Smooth muscle cell (in vitro differentiated cells): ENCODE data around the gene ARMC9. TPM values are rescaled to one million over a fixed set of nuclear protein-coding genes. Genes with fewer than 3 reads are reported as not detected.

Experiments used
- DNase-seq: peaks from one replicate; lab custom pipeline; 2025; ENCODE audit not compliant: unreplicated experiment; lab: John Stamatoyannopoulos, UW
- H2AFZ ChIP-seq: fragments of 200-600 bp; sonication (generic); 2 replicates; pipeline ENCODE4 v1.6.0; 2016; ENCODE audit warnings: antibody characterized with exemption, low read depth, mild to moderate bottlenecking
- H3F3A ChIP-seq: fragments of 200-600 bp; sonication (generic); 2 replicates; pipeline ENCODE4 v1.6.0; 2017; ENCODE audit warnings: antibody characterized with exemption, low read depth
- H3K27ac ChIP-seq: fragments of 200-600 bp; sonication (generic); 2 replicates; pipeline ENCODE4 v1.5.1; 2016; ENCODE audit warnings: low read depth, mild to moderate bottlenecking
- H3K27me3 ChIP-seq: fragments of 200-600 bp; sonication (generic); 2 replicates; pipeline ENCODE4 v1.6.1; 2016; ENCODE audit warnings: low read depth, mild to moderate bottlenecking
- H3K36me3 ChIP-seq: fragments of 200-600 bp; sonication (generic); 2 replicates; pipeline ENCODE4 v1.5.1; 2016; ENCODE audit warnings: low read depth
- H3K4me1 ChIP-seq: fragments of 200-600 bp; sonication (generic); 2 replicates; pipeline ENCODE4 v1.5.1; 2016; ENCODE audit warnings: low read depth
- H3K4me2 ChIP-seq: fragments of 200-600 bp; sonication (generic); 2 replicates; pipeline ENCODE4 v1.6.0; 2016; ENCODE audit warnings: mild to moderate bottlenecking
- H3K4me3 ChIP-seq: fragments of 200-600 bp; sonication (generic); 2 replicates; pipeline ENCODE4 v1.5.1; 2016; ENCODE audit warnings: mild to moderate bottlenecking
- H3K79me2 ChIP-seq: fragments of 200-600 bp; sonication (generic); 2 replicates; pipeline ENCODE4 v1.6.0; 2016; ENCODE audit warnings: low read depth, mild to moderate bottlenecking
- H3K9ac ChIP-seq: fragments of 200-600 bp; sonication (generic); 2 replicates; pipeline ENCODE4 v1.6.0; 2016; ENCODE audit warnings: low read depth
- H3K9me3 ChIP-seq: fragments of 200-600 bp; sonication (generic); replicated peaks from 2 replicates; pipeline ENCODE4 v1.5.1; 2016; ENCODE audit warnings: low read depth
- H4K20me1 ChIP-seq: fragments of 200-600 bp; sonication (generic); 2 replicates; pipeline ENCODE4 v1.6.0; 2016; ENCODE audit warnings: low read depth
- CTCF ChIP-seq: fragments of 200-600 bp; sonication (generic); IDR thresholded peaks from 2 replicates; pipeline ENCODE4 v1.5.1; 2017; ENCODE audit warnings: borderline replicate concordance, mild to moderate bottlenecking, antibody characterized with exemption; ENCODE audit not compliant: insufficient read depth, poor library complexity, severe bottlenecking
- WGBS: methylation state at CpG from one replicate; pipeline ENCODE4 v1.1.7; 2016; ENCODE audit warnings: low lambda C conversion rate; 5-methylcytosine and 5-hydroxymethylcytosine counted together
- polyA plus RNA-seq: library from polyadenylated mRNA; unstranded; fragments of >200 nt; fragmentation: Nextera tagmentation; extraction: Ambion mirVana; gene quantifications from 2 replicates; pipeline ENCODE4 v1.2.1, GENCODE V29; 2016
- total RNA-seq: library from RNA; depleted of rRNA; stranded (reverse); fragments of >200 nt; gene quantifications from 2 replicates; pipeline ENCODE4 v1.2.3, GENCODE V29; 2014

Gene ARMC9
- total and polyA plus RNA-seq, 2 experiments from 2014 or later: 34.7 to 51.0 TPM

- no peak overlapping the region for H3K4me2 ChIP-seq
- H3K9me3 ChIP-seq: no peaks in the 10 kb centered on the region
- no peaks in the 10 kb centered on the region for H3K4me1 ChIP-seq
- H4K20me1 ChIP-seq: no peaks in the 10 kb centered on the region
- H3K36me3 ChIP-seq: no peaks in the 10 kb centered on the region
- no peak overlapping the region for H3K27ac ChIP-seq
- no peak overlapping the region for H3K9ac ChIP-seq
- no peak for TF ChIP-seq CTCF
- H2AFZ ChIP-seq: no peak overlapping the region
- WGBS: 37% methylated on average over 8 of the region's 8 CpGs
- DNase-seq: no peak
- H3K79me2 ChIP-seq: no peaks in the 10 kb centered on the region
- peaks cover 15% of the 10 kb centered on the region for H3K27me3 ChIP-seq
- no peak overlapping the region for H3K4me3 ChIP-seq
- H3F3A ChIP-seq: no peaks in the 10 kb centered on the region
Measured at GRCh38 chr2:231376857-231377256, 178.4 kb downstream of the ARMC9 start.

GRCh38 chr2:231378026-231378722 is 179.7 kb downstream of the ARMC9 start:
- no peaks in the 10 kb centered on the region for H3F3A ChIP-seq
- H3K4me2 ChIP-seq: no peak overlapping the region
- 75% methylated on average over 13 of the region's 13 CpGs for WGBS

GRCh38 chr2:231379266-231380215 is 181.1 kb downstream of the ARMC9 start:
- DNase-seq: no peak
- no peak overlapping the region for H2AFZ ChIP-seq
- H3F3A ChIP-seq: no peaks in the 10 kb centered on the region
- no peaks in the 10 kb centered on the region for H3K36me3 ChIP-seq
- H3K27me3 ChIP-seq: peaks cover 15% of the 10 kb centered on the region
- H3K4me3 ChIP-seq: no peak overlapping the region
- no peak overlapping the region for H3K27ac ChIP-seq
- H3K4me1 ChIP-seq: no peaks in the 10 kb centered on the region
- no peak overlapping the region for H3K4me2 ChIP-seq
- H3K79me2 ChIP-seq: no peaks in the 10 kb centered on the region
- no peaks in the 10 kb centered on the region for H4K20me1 ChIP-seq
- no peaks in the 10 kb centered on the region for H3K9me3 ChIP-seq
- TF ChIP-seq CTCF: no peak
- 91% methylated on average over 19 of the region's 21 CpGs for WGBS
- H3K9ac ChIP-seq: no peak overlapping the region

More at GRCh38 chr2:231378026-231378722, 179.7 kb downstream of the ARMC9 start:
- H2AFZ ChIP-seq: no peak overlapping the region
- no peak overlapping the region for H3K9ac ChIP-seq
- peaks cover 15% of the 10 kb centered on the region for H3K27me3 ChIP-seq
- no peak overlapping the region for H3K4me3 ChIP-seq
- DNase-seq: no peak
- H4K20me1 ChIP-seq: no peaks in the 10 kb centered on the region
- no peaks in the 10 kb centered on the region for H3K36me3 ChIP-seq
- H3K4me1 ChIP-seq: no peaks in the 10 kb centered on the region
- TF ChIP-seq CTCF: no peak
- no peaks in the 10 kb centered on the region for H3K79me2 ChIP-seq
- no peaks in the 10 kb centered on the region for H3K9me3 ChIP-seq
- no peak overlapping the region for H3K27ac ChIP-seq
